Measurements from ENCODE around the gene SBNO2. TPM values are rescaled to one million over a fixed set of nuclear protein-coding genes. Genes with fewer than 3 reads are reported as not detected.

Gene SBNO2
- total RNA-seq, 1 donor from 2014 or later = 122 TPM

GRCh38 chr19:1167687-1168571 lies 6.1 kb downstream of the SBNO2 start:
- DNase-seq (ENCODE audit: low spot score) = peak; percentile 51

- DNase-seq (ENCODE audit: low spot score) = peak; percentile 43
These were observed 7.0 kb downstream of the SBNO2 start for GRCh38 chr19:1166872-1167573.

- DNase-seq (ENCODE audit: low spot score) = no peak
These were observed 9.2 kb downstream of the SBNO2 start for GRCh38 chr19:1164684-1165531.

GRCh38 chr19:1163934-1164683 lies 10.0 kb downstream of the SBNO2 start:
- no peak for DNase-seq (ENCODE audit: low spot score)

- no peak for DNase-seq (ENCODE audit: low spot score)
These were observed 10.7 kb downstream of the SBNO2 start for GRCh38 chr19:1163283-1163933.

- DNase-seq (ENCODE audit: low spot score) = no peak
These were observed 11.4 kb downstream of the SBNO2 start for GRCh38 chr19:1162404-1163282.

- no peak for DNase-seq (ENCODE audit: low spot score)
These were observed 12.4 kb downstream of the SBNO2 start for GRCh38 chr19:1161716-1162115.

- no peak for DNase-seq (ENCODE audit: low spot score)
These were observed 14.0 kb downstream of the SBNO2 start for GRCh38 chr19:1159864-1160595.

GRCh38 chr19:1158885-1159448 lies 15.1 kb downstream of the SBNO2 start:
- no peak for DNase-seq (ENCODE audit: low spot score)

GRCh38 chr19:1157931-1158884 lies 15.9 kb downstream of the SBNO2 start:
- no peak for DNase-seq (ENCODE audit: low spot score)

GRCh38 chr19:1156830-1157615 lies 17.0 kb downstream of the SBNO2 start:
- DNase-seq (ENCODE audit: low spot score) = no peak

GRCh38 chr19:1156305-1156801 lies 17.7 kb downstream of the SBNO2 start:
- no peak for DNase-seq (ENCODE audit: low spot score)

- DNase-seq (ENCODE audit: low spot score) = no peak
These were observed 18.4 kb downstream of the SBNO2 start for GRCh38 chr19:1155352-1156304.

GRCh38 chr19:1154731-1155351 lies 19.2 kb downstream of the SBNO2 start:
- DNase-seq (ENCODE audit: low spot score) = peak; percentile 92
